Lower leg skin (tissue), 4 donors: Measurements from ENCODE around the gene NBPF6. TPM values are rescaled to one million over a fixed set of nuclear protein-coding genes. Genes with fewer than 3 reads are reported as not detected.
"Not testable (repeated sequence)": the region's sequence is repeated elsewhere in the genome, so short reads cannot be mapped to it uniquely, and the experiment has no call there.

Source experiments
- DNase-seq, 2 donors: peaks; one replicate each; pipeline ENCODE4 v3.0.0-alpha.2; 2019; ENCODE audit warnings: low spot score in 2 of 2
- H3K4me3 ChIP-seq: fragments of 200-600 bp; sonication (generic); 2 replicates; pipeline ENCODE4 v1.5.1; 2017; ENCODE audit warnings: mild to moderate bottlenecking, low read depth; ENCODE audit not compliant: poor library complexity, severe bottlenecking
- WGBS, 2 donors: methylation state at CpG; one replicate each; pipeline ENCODE4 v1.1.5; 2018; 5-methylcytosine and 5-hydroxymethylcytosine counted together
- intact Hi-C: fragments of 100-400 bp; cut with DNase I; formaldehyde crosslinking; loops from one replicate; pipeline ENCODE4 v1.15.0; 2023; ENCODE audit warnings: low total_unique reads
- total RNA-seq, 4 donors: library from RNA; depleted of rRNA; stranded (reverse); fragments of >200 nt; gene quantifications; one replicate each; pipeline ENCODE4 v1.1.0, GENCODE V29; 2016

NBPF6 gene
- total RNA-seq: under 1 TPM in 1 of 4 donors, not detected in 3; 0.25 TPM

DNA sequence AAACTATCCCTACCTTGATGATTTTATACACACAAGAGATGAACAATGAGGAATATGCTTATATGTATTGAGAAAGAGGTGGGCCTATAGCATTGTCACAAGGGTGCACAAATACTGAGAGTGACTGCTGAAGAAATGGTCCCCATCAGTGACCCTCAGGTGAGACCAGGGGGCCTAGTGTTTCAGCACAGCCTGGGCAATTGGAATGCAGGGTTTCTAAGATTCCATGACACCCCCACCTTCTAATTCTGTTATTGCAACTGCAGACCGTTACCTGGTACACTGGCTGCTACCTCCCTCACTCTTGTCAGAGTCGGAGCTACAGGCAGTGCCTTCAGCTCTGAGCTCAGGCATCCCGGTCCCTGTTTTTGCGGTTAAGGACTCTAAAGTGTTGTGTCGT lies at the start of gene NBPF6:
Gene NBPF6 (plus strand): TSS at position 301 of the 400 bp plus-strand sequence. CDS start 259 bp downstream, outside the sequence.
- intact Hi-C loops: not testable (repeated sequence)

GRCh38 chr1:108411098-108411833 lies 38.9 kb upstream of the NBPF6 start:
- DNase-seq, H3K4me3 ChIP-seq, intact Hi-C loops: not testable (repeated sequence)
- no CpG with 5 or more reads among the region's 6 CpGs for WGBS, 2 donors

More for the DNA sequence above, at the start of gene NBPF6:
- not testable (repeated sequence) for H3K4me3 ChIP-seq, DNase-seq
- WGBS, 2 donors: 80 to 100% methylated on average over 1 to 2 of the region's 5 CpGs

DNA sequence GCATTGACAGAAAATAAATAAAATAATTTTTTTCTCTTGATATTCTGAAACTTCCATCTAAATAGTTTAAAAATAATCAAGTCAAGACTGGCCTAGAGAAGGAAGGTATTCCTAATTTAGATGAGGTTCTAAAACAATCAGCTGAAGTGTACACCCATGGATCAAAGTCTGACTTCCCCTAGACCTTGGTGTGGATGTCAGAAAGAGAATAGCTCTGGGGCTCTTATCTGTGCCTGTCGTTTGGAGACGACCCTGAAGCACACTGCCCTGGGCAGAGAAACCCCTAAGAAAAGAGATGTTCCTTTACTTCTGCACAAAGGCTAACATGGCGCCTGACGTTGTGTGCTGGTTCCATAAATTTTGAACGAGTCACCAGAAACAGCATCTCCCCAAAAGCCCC lies 30.0 kb upstream of the NBPF6 start:
- no CpG with 5 or more reads among the region's 5 CpGs for WGBS, 2 donors
- intact Hi-C loops, H3K4me3 ChIP-seq, DNase-seq: not testable (repeated sequence)

GRCh38 chr1:108421061-108421916 lies 28.9 kb upstream of the NBPF6 start:
- H3K4me3 ChIP-seq, intact Hi-C loops, DNase-seq: not testable (repeated sequence)
- no CpG with 5 or more reads among the region's 61 CpGs for WGBS, 2 donors

GRCh38 chr1:108426877-108427276 lies 23.3 kb upstream of the NBPF6 start:
- intact Hi-C loops, H3K4me3 ChIP-seq, DNase-seq: not testable (repeated sequence)
- 67% methylated on average over 1 of the region's 1 CpG; no CpG with 5 or more reads in 1 of the 2 donors for WGBS, 2 donors

- H3K4me3 ChIP-seq, DNase-seq, intact Hi-C loops: not testable (repeated sequence)
- no CpG with 5 or more reads among the region's 11 CpGs for WGBS, 2 donors
Measured at GRCh38 chr1:108432002-108432401, 18.1 kb upstream of the NBPF6 start.

DNA sequence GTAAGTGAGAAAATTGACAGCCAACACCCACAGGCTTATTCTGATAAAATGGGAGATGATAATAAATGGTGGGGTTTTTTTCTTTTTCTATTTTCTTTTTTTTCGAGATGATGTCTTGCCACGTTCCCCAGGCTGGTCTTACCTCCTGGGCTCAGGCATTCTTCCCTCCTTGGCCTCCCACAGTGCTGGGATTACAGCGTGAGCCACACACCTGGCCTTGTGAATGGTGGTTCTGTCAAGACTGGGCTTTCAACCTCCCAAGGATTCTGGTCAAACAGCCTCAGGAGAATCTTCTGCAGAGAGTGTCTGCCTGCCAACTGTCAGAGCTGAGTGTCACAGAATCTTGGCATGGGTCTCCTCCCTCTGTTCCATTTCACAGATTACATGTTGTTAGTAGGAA lies 16.7 kb upstream of the NBPF6 start:
- DNase-seq, H3K4me3 ChIP-seq, intact Hi-C loops: not testable (repeated sequence)
- no CpG with 5 or more reads among the region's 3 CpGs for WGBS, 2 donors

- intact Hi-C loops, DNase-seq, H3K4me3 ChIP-seq: not testable (repeated sequence)
Measured at GRCh38 chr1:108438536-108438935, 11.6 kb upstream of the NBPF6 start.

DNA sequence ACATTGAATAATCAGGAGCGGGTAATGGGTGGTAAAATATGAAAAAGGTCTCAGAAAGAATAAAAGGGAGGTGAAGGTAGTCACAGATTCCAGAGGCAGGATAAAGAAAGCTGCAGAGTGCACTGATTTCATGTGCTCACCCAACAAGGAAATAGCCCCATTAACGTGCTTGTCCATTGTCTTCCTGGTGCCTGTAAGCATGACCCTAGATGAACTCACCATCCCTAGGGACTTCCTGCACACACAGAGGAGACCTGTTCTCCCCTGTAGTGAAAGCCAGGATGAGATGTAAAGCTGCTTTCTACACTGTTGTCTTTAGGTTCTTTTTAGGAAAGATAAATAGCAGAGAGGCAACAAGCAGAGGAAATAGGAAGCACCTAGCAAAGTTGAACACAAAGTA lies 4.4 kb downstream of the NBPF6 start:
- H3K4me3 ChIP-seq, DNase-seq, intact Hi-C loops: not testable (repeated sequence)
- WGBS, 2 donors: no CpG with 5 or more reads among the region's 2 CpGs

GRCh38 chr1:108458661-108459060 lies 8.5 kb downstream of the NBPF6 start:
- intact Hi-C loops, DNase-seq, H3K4me3 ChIP-seq: not testable (repeated sequence)
- no CpG with 5 or more reads among the region's 2 CpGs for WGBS, 2 donors

- H3K4me3 ChIP-seq, DNase-seq, intact Hi-C loops: not testable (repeated sequence)
- WGBS, 2 donors: no CpG with 5 or more reads among the region's 3 CpGs
Measured at GRCh38 chr1:108461758-108462157, 11.6 kb downstream of the NBPF6 start.

GRCh38 chr1:108463962-108464361 lies 13.8 kb downstream of the NBPF6 start:
- DNase-seq, H3K4me3 ChIP-seq, intact Hi-C loops: not testable (repeated sequence)
- WGBS, 2 donors: no CpG with 5 or more reads among the region's 3 CpGs

GRCh38 chr1:108466166-108466565 lies 16.0 kb downstream of the NBPF6 start:
- H3K4me3 ChIP-seq, intact Hi-C loops, DNase-seq: not testable (repeated sequence)
- WGBS, 2 donors: no CpG with 5 or more reads among the region's 8 CpGs

DNA sequence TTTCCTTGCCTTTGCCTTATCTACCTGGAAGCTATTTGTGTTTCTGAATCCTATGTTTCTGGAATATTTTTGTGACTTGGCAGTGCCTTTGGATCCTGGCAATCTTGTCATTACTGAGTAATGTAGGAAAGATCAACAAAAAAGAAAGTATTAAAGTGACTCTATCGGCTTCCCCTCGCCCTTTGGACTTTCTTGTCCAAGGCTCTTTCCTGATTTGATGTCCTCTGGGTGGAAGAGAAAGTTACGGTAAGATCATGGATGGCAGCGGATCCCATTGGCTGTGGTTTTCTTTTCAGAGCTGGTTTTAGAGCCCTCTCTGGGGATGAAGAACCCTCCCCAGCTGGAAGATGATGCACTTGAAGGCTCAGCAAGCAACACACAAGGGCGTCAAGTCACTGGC lies 17.0 kb downstream of the NBPF6 start:
- H3K4me3 ChIP-seq, DNase-seq, intact Hi-C loops: not testable (repeated sequence)
- WGBS, 2 donors: no CpG with 5 or more reads among the region's 5 CpGs

- WGBS, 2 donors: 38 to 43% methylated on average over 4 of the region's 4 CpGs
- DNase-seq, intact Hi-C loops, H3K4me3 ChIP-seq: not testable (repeated sequence)
Measured at GRCh38 chr1:108470750-108471149, 20.6 kb downstream of the NBPF6 start.
